Erythroblast (primary cell): ENCODE measurements around the gene SLC17A1.

ENCODE experiments used
- DNase-seq, 2 experiments: peaks; one replicate each; lab custom pipeline; 2025; lab: John Stamatoyannopoulos, UW
- GATA1 ChIP-seq: IDR thresholded peaks from 2 replicates; pipeline ENCODE4 v1.6.1; 2011; ENCODE audit warnings: low read depth, mild to moderate bottlenecking, control low read depth, low read length, moderate library complexity
- POLR2A ChIP-seq: IDR thresholded peaks from 2 replicates; pipeline ENCODE4 v1.6.1; 2011; ENCODE audit warnings: mild to moderate bottlenecking, low read length

Gene SLC17A1

GRCh38 chr6:25852756-25853155 lies 20.9 kb upstream of the SLC17A1 start:
- DNase-seq = no peak
- TF ChIP-seq GATA1 (no peak), POLR2A (no peak)

GRCh38 chr6:25851961-25852360 lies 20.1 kb upstream of the SLC17A1 start:
- TF ChIP-seq POLR2A = no peak
- TF ChIP-seq GATA1 = no peak
- DNase-seq = no peak

- no peak for TF ChIP-seq POLR2A
- no peak for TF ChIP-seq GATA1
- DNase-seq = no peak
These were observed 12.7 kb upstream of the SLC17A1 start for GRCh38 chr6:25844518-25844917.

- DNase-seq = no peak
- TF ChIP-seq GATA1 (no peak), POLR2A (no peak)
These were observed 10.7 kb upstream of the SLC17A1 start for GRCh38 chr6:25842526-25842925.

- DNase-seq = no peak
- TF ChIP-seq POLR2A = no peak
- no peak for TF ChIP-seq GATA1
These were observed 3.8 kb upstream of the SLC17A1 start for GRCh38 chr6:25835442-25836283.

GRCh38 chr6:25834950-25835349 lies 3.1 kb upstream of the SLC17A1 start:
- TF ChIP-seq POLR2A (no peak), GATA1 (no peak)
- no peak for DNase-seq

GRCh38 chr6:25833136-25833535 lies 1.3 kb upstream of the SLC17A1 start:
- no peak for DNase-seq
- TF ChIP-seq GATA1 = no peak
- no peak for TF ChIP-seq POLR2A

- no peak for TF ChIP-seq GATA1
- TF ChIP-seq POLR2A = no peak
These were observed 818 bp upstream of the SLC17A1 start for GRCh38 chr6:25832670-25833069.

GRCh38 chr6:25832307-25832662 lies 433 bp upstream of the SLC17A1 start:
- TF ChIP-seq GATA1 = no peak
- no peak for TF ChIP-seq POLR2A
- no peak for DNase-seq

More at GRCh38 chr6:25832670-25833069, 818 bp upstream of the SLC17A1 start:
- DNase-seq = no peak

GRCh38 chr6:25830458-25830857 lies 1.4 kb downstream of the SLC17A1 start:
- DNase-seq = no peak
- TF ChIP-seq GATA1 (no peak), POLR2A (no peak)

- no peak for TF ChIP-seq POLR2A
- no peak for TF ChIP-seq GATA1
- no peak for DNase-seq
These were observed 2.5 kb downstream of the SLC17A1 start for GRCh38 chr6:25829375-25829774.

GRCh38 chr6:25821341-25821740 lies 10.5 kb downstream of the SLC17A1 start:
- TF ChIP-seq POLR2A = no peak
- TF ChIP-seq GATA1 = no peak
- DNase-seq = no peak

- TF ChIP-seq POLR2A = no peak
- no peak for TF ChIP-seq GATA1
- DNase-seq = no peak
These were observed 15.6 kb downstream of the SLC17A1 start for GRCh38 chr6:25816252-25816651.

GRCh38 chr6:25815194-25815593 lies 16.7 kb downstream of the SLC17A1 start:
- no peak for TF ChIP-seq GATA1
- TF ChIP-seq POLR2A = no peak

GRCh38 chr6:25804804-25805203 lies 27.0 kb downstream of the SLC17A1 start:
- DNase-seq = no peak
- TF ChIP-seq POLR2A (no peak), GATA1 (no peak)

More at GRCh38 chr6:25815194-25815593, 16.7 kb downstream of the SLC17A1 start:
- DNase-seq = no peak
